IMR-90 (cell line): Measurements from ENCODE around the gene PPM1G. TPM values are rescaled to one million over a fixed set of nuclear protein-coding genes. Genes with fewer than 3 reads are reported as not detected.
A peak's percentile ranks its signal among the peaks of the same experiment; 100 is the strongest.

Experiments used
- ATAC-seq: fragments of 200-7000 bp; cut with Tn5 transposase; 2 replicates; pipeline ENCODE4 v1.9.1; 2020; ENCODE audit warnings: low read depth, mild to moderate bottlenecking, moderate library complexity
- Bru-seq: library from RNA; stranded (reverse); fragments of 400-500 nt; gene quantifications from one replicate; lab custom pipeline; 2021; lab: Mats Ljungman, UMichigan
- BruChase-seq, 2 experiments: library from RNA; stranded (reverse); fragments of 400-500 nt; gene quantifications; one replicate each; lab custom pipeline; 2021; lab: Mats Ljungman, UMichigan
- BruUV-seq: library from RNA; stranded (reverse); fragments of 400-500 nt; replicated peaks from 2 replicates; lab custom pipeline; 2021; lab: Mats Ljungman, UMichigan
- CTCF ChIA-PET: fragments of 300-600 bp; formaldehyde crosslinking; extraction: SDS; loops from one replicate; lab custom pipeline; 2021; ENCODE audit warnings: antibody characterized with exemption; lab: Yijun Ruan, JAX
- POLR2A ChIA-PET: fragments of 300-600 bp; sonication (Branson Sonifier 250); formaldehyde crosslinking; loops from one replicate; lab custom pipeline; 2022; ENCODE audit warnings: antibody characterized with exemption; ENCODE audit not compliant: unreplicated experiment; lab: Charles Lee
- DNase-seq: peaks from one replicate; pipeline ENCODE4 v3.0.0; 2013
- H2AFZ ChIP-seq: replicated peaks from 2 replicates; pipeline ENCODE3; 2013; ENCODE audit warnings: low read length, mild to moderate bottlenecking; ENCODE audit not compliant: poor library complexity
- H2AK5ac ChIP-seq: 2 replicates; pipeline ENCODE4 v1.6.1; 2013; ENCODE audit warnings: low read depth, low read length, inconsistent platforms
- H2AK9ac ChIP-seq: replicated peaks from 2 replicates; pipeline ENCODE3; 2013; ENCODE audit warnings: mild to moderate bottlenecking, low read depth, low read length, moderate library complexity; ENCODE audit not compliant: poor library complexity
- H2BK120ac ChIP-seq: 2 replicates; pipeline ENCODE4 v1.6.1; 2013; ENCODE audit warnings: low read depth, low read length, inconsistent platforms
- H2BK15ac ChIP-seq: 3 replicates; pipeline ENCODE4 v1.6.1; 2013; ENCODE audit warnings: low read depth, low read length, inconsistent platforms
- H2BK20ac ChIP-seq: 2 replicates; pipeline ENCODE4 v1.6.1; 2013; ENCODE audit warnings: low read depth, mild to moderate bottlenecking, inconsistent platforms, low read length, moderate library complexity
- H2BK5ac ChIP-seq: 2 replicates; pipeline ENCODE4 v1.6.1; 2013; ENCODE audit warnings: mild to moderate bottlenecking, low read depth, low read length, inconsistent platforms; ENCODE audit not compliant: poor library complexity, severe bottlenecking
- H3K14ac ChIP-seq: replicated peaks from 2 replicates; pipeline ENCODE4 v1.6.1; 2013; ENCODE audit warnings: low read depth, low read length, inconsistent platforms
- H3K18ac ChIP-seq: 2 replicates; pipeline ENCODE4 v1.6.1; 2013; ENCODE audit warnings: low read depth, low read length, control low read depth
- H3K23ac ChIP-seq: 2 replicates; pipeline ENCODE4 v1.6.1; 2013; ENCODE audit warnings: low read depth, low read length, inconsistent platforms
- H3K27ac ChIP-seq: 2 replicates; pipeline ENCODE4 v1.5.1; 2013; ENCODE audit warnings: mild to moderate bottlenecking, control low read depth, low read length; ENCODE audit not compliant: insufficient read depth
- H3K27me3 ChIP-seq: 2 replicates; pipeline ENCODE4 v1.6.1; 2013; ENCODE audit warnings: low read length; ENCODE audit not compliant: control insufficient read depth, insufficient read depth
- H3K36me3 ChIP-seq: 2 replicates; pipeline ENCODE4 v1.6.1; 2013; ENCODE audit warnings: low read length, mixed read lengths; ENCODE audit not compliant: control insufficient read depth, insufficient read depth
- H3K4ac ChIP-seq: 2 replicates; pipeline ENCODE4 v1.6.1; 2013; ENCODE audit warnings: low read depth, low read length, inconsistent platforms
- H3K4me1 ChIP-seq: 2 replicates; pipeline ENCODE4 v1.6.1; 2013; ENCODE audit warnings: low read length, mixed read lengths; ENCODE audit not compliant: control insufficient read depth, insufficient read depth
- H3K4me2 ChIP-seq: 2 replicates; pipeline ENCODE4 v1.6.1; 2013; ENCODE audit warnings: low read depth, mild to moderate bottlenecking, control low read depth, low read length, moderate library complexity
- H3K4me3 ChIP-seq: 2 replicates; pipeline ENCODE4 v1.5.1; 2013; ENCODE audit warnings: low read depth, mild to moderate bottlenecking, control low read depth, low read length, moderate library complexity; ENCODE audit not compliant: insufficient read depth
- H3K56ac ChIP-seq: 2 replicates; pipeline ENCODE4 v1.6.1; 2013; ENCODE audit warnings: low read length, inconsistent platforms; ENCODE audit not compliant: insufficient read depth; ENCODE audit errors: extremely low read depth
- H3K79me1 ChIP-seq, 2 experiments: 2 replicates each; pipeline ENCODE4 v1.6.1; 2013; ENCODE audit warnings: low read length in 2 of 2, inconsistent platforms in 1 of 2, low read depth in 1 of 2
- H3K9ac ChIP-seq: 2 replicates; pipeline ENCODE4 v1.6.1; 2013; ENCODE audit warnings: low read depth, low read length, control low read depth
- H3K9me1 ChIP-seq: 2 replicates; pipeline ENCODE4 v1.6.1; 2013; ENCODE audit warnings: low read length, inconsistent platforms; ENCODE audit not compliant: insufficient read depth
- H3K9me3 ChIP-seq: 2 replicates; pipeline ENCODE4 v1.6.1; 2013; ENCODE audit warnings: low read length; ENCODE audit not compliant: control insufficient read depth, insufficient read depth
- H4K20me1 ChIP-seq: 2 replicates; pipeline ENCODE4 v1.6.1; 2013; ENCODE audit warnings: low read length, inconsistent platforms; ENCODE audit not compliant: insufficient read depth
- H4K5ac ChIP-seq: 2 replicates; pipeline ENCODE4 v1.6.1; 2013; ENCODE audit warnings: mild to moderate bottlenecking, low read depth, low read length, control low read depth
- H4K8ac ChIP-seq, 2 experiments: 2 replicates each; pipeline ENCODE4 v1.6.1; 2013; ENCODE audit warnings: low read depth in 2 of 2, low read length in 2 of 2, control low read depth in 1 of 2, inconsistent platforms in 1 of 2
- H4K91ac ChIP-seq: 2 replicates; pipeline ENCODE4 v1.6.1; 2013; ENCODE audit warnings: low read depth, low read length, inconsistent platforms; ENCODE audit not compliant: insufficient read depth
- BHLHE40 ChIP-seq: fragments of 150-350 bp; IDR thresholded peaks from 2 replicates; pipeline ENCODE4 v1.6.1; 2016; ENCODE audit warnings: mild to moderate bottlenecking, low read depth, low read length
- CEBPB ChIP-seq: IDR thresholded peaks from 2 replicates; pipeline ENCODE4 v1.6.1; 2012; ENCODE audit warnings: low read depth, low read length, improper control_type of control experiment
- ELK1 ChIP-seq: fragments of 150-350 bp; IDR thresholded peaks from 2 replicates; pipeline ENCODE4 v1.6.1; 2016; ENCODE audit warnings: low read depth, mild to moderate bottlenecking, low read length, moderate library complexity, borderline replicate concordance
- FOS ChIP-seq: fragments of 150-350 bp; IDR thresholded peaks from 2 replicates; pipeline ENCODE4 v1.6.1; 2016; ENCODE audit warnings: low read depth, low read length
- MAFK ChIP-seq: IDR thresholded peaks from 2 replicates; pipeline ENCODE4 v1.6.1; 2012; ENCODE audit warnings: low read depth, low read length, improper control_type of control experiment
- MAZ ChIP-seq: IDR thresholded peaks from 2 replicates; pipeline ENCODE4 v1.6.1; 2012; ENCODE audit warnings: low read depth, mild to moderate bottlenecking, low read length, improper control_type of control experiment, moderate library complexity, borderline replicate concordance
- MXI1 ChIP-seq: IDR thresholded peaks from 2 replicates; pipeline ENCODE4 v1.6.1; 2012; ENCODE audit warnings: low read depth, mild to moderate bottlenecking, low read length, moderate library complexity, borderline replicate concordance
- NFE2L2 ChIP-seq: fragments of 150-350 bp; IDR thresholded peaks from 2 replicates; pipeline ENCODE4 v1.6.1; 2016; ENCODE audit warnings: low read depth, mild to moderate bottlenecking, low read length
- POLR2A ChIP-seq: IDR thresholded peaks from 2 replicates; pipeline ENCODE4 v1.6.1; 2012; ENCODE audit warnings: mild to moderate bottlenecking, low read depth, low read length
- RAD21 ChIP-seq: IDR thresholded peaks from 2 replicates; pipeline ENCODE4 v1.6.1; 2012; ENCODE audit warnings: low read length, improper control_type of control experiment
- RCOR1 ChIP-seq: IDR thresholded peaks from 2 replicates; pipeline ENCODE4 v1.6.1; 2012; ENCODE audit warnings: mild to moderate bottlenecking, low read length, improper control_type of control experiment; ENCODE audit not compliant: insufficient replicate concordance
- RFX5 ChIP-seq: IDR thresholded peaks from 2 replicates; pipeline ENCODE4 v1.8.0; 2012; ENCODE audit warnings: low read depth, mild to moderate bottlenecking, low read length, moderate library complexity
- USF2 ChIP-seq: fragments of 150-350 bp; IDR thresholded peaks from 2 replicates; pipeline ENCODE4 v1.6.1; 2017; ENCODE audit warnings: mild to moderate bottlenecking, antibody characterized with exemption, low read length, low read depth
- WGBS, 2 experiments: methylation state at CpG; one replicate each; pipeline versions ENCODE4 v1.1.5 to v1.1.7; 2013; ENCODE audit warnings: missing lambda C conversion rate in 2 of 2; ENCODE audit not compliant: insufficient read length in 1 of 2; ENCODE audit errors: extremely low coverage in 2 of 2; 5-methylcytosine and 5-hydroxymethylcytosine counted together
- dilution Hi-C: fragments of 300-500 bp; cut with HindIII; formaldehyde crosslinking; loops from one replicate; pipeline ENCODE4 v1.14.3; 2018; ENCODE audit warnings: low sequenced_read_pairs; ENCODE audit not compliant: unreplicated experiment
- in situ Hi-C: fragments of 300-500 bp; cut with MboI; formaldehyde crosslinking; loops from 3 replicates; pipeline ENCODE4 v1.14.3; 2019; ENCODE audit warnings: low sequenced_read_pairs, inconsistent platforms, mixed read lengths
- intact Hi-C: fragments of 100-400 bp; cut with micrococcal nuclease; formaldehyde crosslinking; loops from 2 replicates; pipeline ENCODE4 v1.10.0; 2022
- long read RNA-seq: library from polyadenylated mRNA; unstranded; transcript quantifications from one replicate; pipeline ENCODE4 v2.0.0, GENCODE V29; 2021; ENCODE audit not compliant: unreplicated experiment
- polyA plus RNA-seq, 3 experiments: library from polyadenylated mRNA; depleted of rRNA; stranded (reverse); fragments of >200 nt; gene quantifications; 2 replicates each; pipeline ENCODE4 v1.2.3, GENCODE V29; 2012; ENCODE audit warnings: low replicate concordance in 1 of 3
- total RNA-seq: library from RNA; depleted of rRNA; stranded (reverse); fragments of >200 nt; gene quantifications from 2 replicates; pipeline ENCODE4 v1.2.3, GENCODE V29; 2012; rRNA removed

PPM1G gene
- total RNA-seq (95.9 and 99.2 TPM in 2 replicates), polyA plus RNA-seq (2012; rRNA removed) (55.9 and 57.6 TPM in 2 replicates), Bru-seq, nascent RNA (percentile 71 among the genes with signal in this experiment), BruChase-seq, experiment 1, labeled RNA remaining after a 6-hour chase (percentile 87 among the genes with signal in this experiment), BruChase-seq, experiment 2, labeled RNA remaining after a 2-hour chase (percentile 77 among the genes with signal in this experiment)
- 28.8 and 44.4 TPM in 2 replicates for polyA plus RNA-seq (2012; cell fraction: cytosol; rRNA removed)
- 24.9 and 39.9 TPM in 2 replicates for polyA plus RNA-seq (2012; cell fraction: nucleus; rRNA removed; ENCODE audit: low replicate concordance)
- long read RNA-seq, transcript PPM1G-201 (10 exons, 2,311 nt), result major isoform, 89 of 112 reads
- long read RNA-seq, partial matches to known transcripts, result 15 of 112 reads
- long read RNA-seq, other reads (novel, unspliced or antisense), result 8 of 112 reads

- Histone ChIP-seq H3K9me3 (no peaks in the 10 kb centered on the region), H2AK9ac (peak within 1 kb of the TSS; percentile 95), H3K9ac (peak within 1 kb of the TSS; percentile 78), H3K56ac (peak within 1 kb of the TSS; percentile 71), H3K36me3 (peaks cover 3% of the 10 kb centered on the region; the same call in 1 of the 2 replicates), H3K79me1 (peaks cover 0 to 18% of the 10 kb centered on the region in 2 experiments; a peak in 2 of 4 replicates), H2BK15ac (no peak within 1 kb of the TSS), H2BK120ac (0 out of 2 replicates have a peak within 1 kb of the TSS, but pooled peaks have one; percentile 6), H3K4me2 (peak within 1 kb of the TSS; percentile 99), H3K4me1 (0 out of 2 replicates have a peak, but pooled peaks cover 2% of the 10 kb centered on the region), H3K18ac (peak within 1 kb of the TSS; percentile 20; the same call in 1 of the 2 replicates), H4K5ac (peak within 1 kb of the TSS; percentile 64), H4K91ac (peak within 1 kb of the TSS; percentile 80), H4K20me1 (peaks cover 8% of the 10 kb centered on the region), H2AK5ac (peak within 1 kb of the TSS; percentile 88), H3K27ac (peak within 1 kb of the TSS; percentile 71), H4K8ac (peak within 1 kb of the TSS; percentile 93 to 95), H2BK5ac (peak within 1 kb of the TSS; percentile 36), H3K4me3 (peak within 1 kb of the TSS; percentile 63), H2BK20ac (no peak within 1 kb of the TSS), H3K9me1 (peaks cover 4% of the 10 kb centered on the region; the same call in 1 of the 2 replicates), H3K4ac (peak within 1 kb of the TSS; percentile 76), H3K14ac (peak within 1 kb of the TSS; percentile 71), H2AFZ (peak within 1 kb of the TSS; percentile 97), H3K27me3 (no peaks in the 10 kb centered on the region), H3K23ac (peak within 1 kb of the TSS; percentile 61)
- DNase-seq (peak; percentile 88), ATAC-seq (peak; percentile 97)
- in situ Hi-C loops, result no loop called here
- no TSS peak for BruUV-seq
- dilution Hi-C loops, result no loop called here
- ChIA-PET POLR2A (interaction anchor here (0.5 to 1.0 kb wide), 2 partner anchors 10 to 19 kb away, joined by 3 read pairs; partner anchors contain the start of gene NRBP1), CTCF (interaction anchor here (1.2 to 1.3 kb wide), 2 partner anchors 13 to 21 kb away, joined by 3 to 6 read pairs; no protein-coding TSS in a partner anchor)
- 3% methylated on average over 51 of the region's 82 CpGs; no CpG with 5 or more reads in 1 of the 2 experiments for WGBS, 2 experiments
- intact Hi-C loops, result loop anchor here (1.0 to 10.0 kb wide), 4 partner anchors 19 to 273 kb away; partner anchors contain the start of genes CCDC121, GPN1, NRBP1 and SLC4A1AP
- TF ChIP-seq RCOR1 (no peak), CEBPB (no peak), RAD21 (no peak), ELK1 (no peak), BHLHE40 (no peak), POLR2A (peak; percentile 51; the same call in 1 of the 2 replicates), FOS (no peak), MXI1 (peak; percentile 73; the same call in 1 of the 2 replicates), MAZ (peak; percentile 92), MAFK (no peak), NFE2L2 (no peak), RFX5 (no peak), USF2 (no peak)
These were observed at the start of gene PPM1G for GRCh38 chr2:27409321-27410073. PPM1G (minus strand) TSS chr2:27409591; CDS start chr2:27409422, 169 bp downstream.
